G401 (cell line): ENCODE data around the gene TMEM132D. TPM values are rescaled to one million over a fixed set of nuclear protein-coding genes. Genes with fewer than 3 reads are reported as not detected.

ENCODE experiments used
- DNase-seq: peaks from one replicate; pipeline ENCODE4 v3.0.0-alpha.2; 2015; ENCODE audit warnings: low spot score
- in situ Hi-C: cut with HindIII; loops from 2 replicates; pipeline ENCODE4 v1.10.0; 2016; ENCODE audit warnings: low sequenced_read_pairs, mixed read lengths
- total RNA-seq: library from RNA; depleted of rRNA; stranded (reverse); fragments of >200 nt; shearing (Covaris generic); gene quantifications from 2 replicates; pipeline ENCODE4 v1.2.3, GENCODE V29; 2014

TMEM132D gene
- total RNA-seq, 1 experiment from 2014 or later: not detected

DNA sequence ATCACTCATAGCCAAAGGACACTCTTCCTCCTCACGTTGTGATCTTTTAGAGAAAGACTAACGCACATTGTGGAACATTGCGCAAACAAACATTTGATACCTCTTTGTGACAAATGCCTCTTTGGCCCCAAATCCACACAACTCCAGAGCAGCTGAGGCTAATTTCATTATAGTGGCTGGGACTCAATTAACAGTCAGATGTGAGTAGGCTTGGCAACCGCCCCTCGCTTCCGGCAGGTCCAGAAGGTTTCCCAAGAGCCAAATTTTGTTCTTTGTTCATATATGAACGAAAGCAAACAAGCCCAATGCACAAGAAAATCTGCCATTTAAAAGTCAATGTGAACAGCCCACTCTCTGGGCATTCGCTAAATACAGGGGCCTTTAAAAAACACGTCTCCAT, 776.6 kb downstream of the TMEM132D start:
- in situ Hi-C loops: no loop called here
- no peak for DNase-seq

- in situ Hi-C loops: no loop called here
- no peak for DNase-seq
Observed at GRCh38 chr12:129119537-129119936, 784.3 kb downstream of the TMEM132D start.

- DNase-seq: no peak
Observed at GRCh38 chr12:129115558-129115957, 788.3 kb downstream of the TMEM132D start.

DNA sequence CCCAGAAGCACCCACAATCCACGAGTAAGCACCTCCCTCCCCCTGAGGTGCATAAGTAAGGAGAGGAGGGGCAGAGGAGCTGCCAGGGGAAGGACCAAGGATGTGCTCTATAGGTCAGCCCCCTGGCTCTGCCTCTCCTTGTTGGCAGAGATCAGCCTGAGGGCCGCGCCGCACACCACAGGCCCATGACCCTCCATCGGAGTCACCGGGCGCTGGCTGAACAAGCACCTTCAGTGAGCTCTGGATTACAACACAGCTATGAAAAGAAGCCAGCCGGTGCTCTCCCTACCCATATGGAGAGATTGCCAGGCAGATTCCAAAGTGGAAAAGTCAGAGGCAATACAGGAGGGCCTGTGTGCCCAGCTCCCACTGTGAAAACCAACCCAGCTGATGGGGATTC, 793.2 kb downstream of the TMEM132D start:
- in situ Hi-C loops: no loop called here
- DNase-seq: no peak

More at GRCh38 chr12:129115558-129115957, 788.3 kb downstream of the TMEM132D start:
- in situ Hi-C loops: no loop called here

GRCh38 chr12:129109174-129110001, 794.4 kb downstream of the TMEM132D start:
- in situ Hi-C loops: no loop called here
- DNase-seq: no peak

- no peak for DNase-seq
- in situ Hi-C loops: no loop called here
Observed at GRCh38 chr12:129106772-129107171, 797.1 kb downstream of the TMEM132D start.

DNA sequence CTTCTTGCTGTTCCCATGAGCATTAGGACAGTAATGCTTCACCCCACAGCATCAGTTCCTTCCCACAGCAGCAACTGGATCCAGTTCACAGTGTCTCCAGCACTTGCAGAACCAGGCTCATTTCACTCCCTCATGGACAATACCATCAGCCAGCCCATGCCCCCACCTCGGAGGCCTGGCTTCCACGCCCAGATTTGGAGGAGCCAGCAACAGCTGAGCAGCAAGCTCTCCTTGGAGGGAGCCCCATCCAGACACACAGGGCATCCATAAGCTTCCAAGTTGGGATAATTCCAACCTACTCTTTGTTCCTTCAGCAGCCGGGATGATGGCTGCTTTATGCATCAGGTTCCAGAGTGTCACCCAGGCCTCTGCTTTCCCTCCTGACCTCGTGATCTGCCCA, 800.6 kb downstream of the TMEM132D start:
- in situ Hi-C loops: no loop called here
- DNase-seq: no peak

GRCh38 chr12:129102233-129102632, 801.6 kb downstream of the TMEM132D start:
- in situ Hi-C loops: no loop called here
- DNase-seq: no peak

- DNase-seq: no peak
- in situ Hi-C loops: no loop called here
Observed at GRCh38 chr12:129101816-129102215, 802.0 kb downstream of the TMEM132D start.

- no peak for DNase-seq
- in situ Hi-C loops: no loop called here
Observed at GRCh38 chr12:129101404-129101803, 802.4 kb downstream of the TMEM132D start.

DNA sequence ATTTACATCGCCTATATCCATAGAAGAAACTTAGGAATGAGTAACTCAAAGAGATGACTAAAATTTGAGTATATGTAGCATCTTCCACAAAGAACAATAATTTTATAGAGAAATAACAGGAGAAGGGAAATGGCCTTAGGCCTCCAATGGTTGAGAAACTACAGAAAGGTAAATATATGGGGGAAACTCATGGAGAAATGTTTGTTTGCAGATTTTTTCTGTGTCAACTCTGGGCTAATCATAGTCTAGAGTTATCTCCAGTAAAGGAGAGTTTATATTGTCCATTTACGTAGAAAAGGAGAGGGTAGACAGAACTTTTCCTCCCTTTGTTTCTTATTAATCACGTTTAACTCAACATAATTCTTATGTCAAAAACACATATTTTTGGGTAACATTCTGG, 806.4 kb downstream of the TMEM132D start:
- in situ Hi-C loops: no loop called here
- no peak for DNase-seq

DNA sequence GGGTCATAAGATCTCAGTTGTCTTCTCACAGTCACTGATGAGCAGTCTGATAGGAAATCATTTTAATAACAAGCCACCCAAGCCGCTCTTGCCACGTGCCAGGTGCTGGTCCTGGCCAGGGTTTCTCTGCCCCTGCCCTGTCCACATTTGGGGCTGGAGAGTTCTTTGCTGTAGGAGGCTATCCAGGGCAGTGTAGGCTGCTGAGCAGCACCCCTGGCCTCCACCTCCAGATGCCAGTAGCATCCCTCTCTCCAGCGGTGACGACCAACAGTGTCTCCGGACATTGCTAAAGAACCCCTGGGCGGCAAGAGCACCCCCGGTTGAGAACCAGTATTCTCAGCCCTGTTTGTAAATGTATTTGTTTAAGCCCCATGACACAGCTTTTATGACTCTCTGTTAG, 806.9 kb downstream of the TMEM132D start:
- in situ Hi-C loops: no loop called here

GRCh38 chr12:129096184-129096583, 807.6 kb downstream of the TMEM132D start:
- no peak for DNase-seq
- in situ Hi-C loops: no loop called here

More for the DNA sequence above, 806.9 kb downstream of the TMEM132D start:
- no peak for DNase-seq

DNA sequence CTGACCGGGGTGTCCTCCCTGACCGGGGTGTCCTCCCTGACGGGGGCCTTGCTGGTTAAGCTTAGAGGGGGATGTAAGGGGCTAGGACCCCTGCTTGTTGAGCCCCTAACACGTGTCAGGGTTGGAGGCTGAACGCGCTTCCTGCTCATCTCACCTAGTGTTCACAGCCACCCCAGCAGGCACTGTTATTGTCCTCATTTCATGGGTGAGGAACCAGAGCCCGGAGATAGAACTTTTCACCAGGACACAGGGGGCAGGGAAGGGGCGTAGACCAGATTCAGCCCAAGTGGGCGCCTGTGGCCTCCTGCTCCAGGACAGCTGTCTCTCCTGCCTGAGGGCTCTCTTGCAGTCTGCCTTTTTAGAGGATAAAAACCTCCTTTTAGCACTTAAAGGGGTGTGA, 814.2 kb downstream of the TMEM132D start:
- no peak for DNase-seq
- in situ Hi-C loops: no loop called here

DNA sequence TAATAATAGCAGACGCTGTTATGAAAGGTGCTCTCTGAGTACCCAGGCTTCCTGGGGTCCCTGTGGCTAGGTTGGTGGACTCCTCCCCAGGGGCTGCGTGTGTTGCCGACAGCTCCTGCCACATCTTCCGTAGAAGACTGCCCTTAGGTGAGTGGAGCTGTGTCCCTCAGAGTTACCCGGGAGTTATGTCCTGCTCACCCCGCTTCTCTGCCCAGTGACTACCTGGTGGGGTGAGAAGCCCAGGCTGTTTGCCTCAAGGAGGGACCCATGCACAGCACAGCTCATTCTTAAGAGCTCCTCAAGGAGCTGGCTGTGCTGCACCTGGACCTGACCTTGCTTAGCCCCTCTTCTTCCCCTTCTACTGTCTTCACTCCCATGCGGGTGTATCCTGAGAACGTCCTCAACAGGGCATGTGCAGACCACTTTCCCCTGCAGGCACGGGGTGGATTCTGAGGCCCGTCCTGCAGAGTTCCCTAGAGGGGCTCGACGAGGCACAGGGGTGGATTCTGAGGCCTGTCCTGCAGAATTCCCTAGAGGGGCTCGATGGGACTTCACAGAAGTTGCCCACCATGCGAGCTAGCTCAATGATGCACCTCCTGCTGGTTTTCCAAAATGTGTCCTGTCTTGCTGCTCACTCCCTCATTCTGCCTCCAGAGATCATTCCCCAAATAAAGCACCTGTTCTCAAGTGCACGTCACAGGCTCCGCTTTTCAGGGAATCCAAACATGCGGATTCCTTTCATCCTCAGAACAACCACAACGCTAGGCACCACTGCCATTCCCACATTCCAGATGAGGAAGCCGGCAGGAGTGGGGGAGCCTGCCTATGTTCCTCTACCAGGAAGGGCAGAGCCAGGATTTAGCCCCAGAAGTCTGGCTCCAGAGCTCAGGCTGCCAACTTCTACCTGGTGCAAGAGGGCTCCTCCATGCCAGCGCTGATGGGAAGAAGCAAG, 818.7 kb downstream of the TMEM132D start:
- no peak for DNase-seq
- in situ Hi-C loops: no loop called here

DNA sequence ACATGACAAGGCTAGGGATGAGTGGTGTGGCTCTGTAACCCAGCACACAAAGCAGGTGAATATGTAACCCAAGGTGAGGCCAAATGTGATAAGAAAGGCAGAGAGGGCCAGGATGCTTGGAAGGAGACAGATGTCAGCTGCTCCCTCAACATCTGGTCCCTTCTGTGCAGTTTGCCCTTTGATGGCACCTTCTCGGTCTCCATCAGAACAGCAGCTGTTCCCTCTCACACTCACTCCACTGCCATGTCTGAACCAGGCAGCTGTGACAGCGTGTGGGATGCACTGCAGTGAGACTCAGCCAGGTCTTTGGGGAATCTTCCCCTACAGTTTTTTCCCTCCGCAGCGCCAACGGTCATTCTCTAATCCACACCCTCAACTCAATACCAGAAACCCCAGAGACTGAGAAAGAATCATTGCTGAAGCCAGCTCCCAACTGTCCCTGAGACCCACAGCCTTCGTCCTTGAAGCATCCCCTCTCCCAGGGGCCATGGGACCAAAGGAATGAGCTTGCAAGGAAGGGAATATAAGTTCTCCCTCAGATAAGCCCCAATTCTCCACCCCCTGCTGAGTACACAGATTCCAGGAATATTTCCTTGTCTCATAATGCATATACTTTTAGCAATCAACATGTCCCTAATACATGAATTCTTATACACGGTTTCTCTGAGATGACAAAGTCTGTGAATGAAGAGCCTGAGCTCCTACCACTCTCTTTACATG, 820.5 kb downstream of the TMEM132D start:
- no peak for DNase-seq
- in situ Hi-C loops: no loop called here

DNA sequence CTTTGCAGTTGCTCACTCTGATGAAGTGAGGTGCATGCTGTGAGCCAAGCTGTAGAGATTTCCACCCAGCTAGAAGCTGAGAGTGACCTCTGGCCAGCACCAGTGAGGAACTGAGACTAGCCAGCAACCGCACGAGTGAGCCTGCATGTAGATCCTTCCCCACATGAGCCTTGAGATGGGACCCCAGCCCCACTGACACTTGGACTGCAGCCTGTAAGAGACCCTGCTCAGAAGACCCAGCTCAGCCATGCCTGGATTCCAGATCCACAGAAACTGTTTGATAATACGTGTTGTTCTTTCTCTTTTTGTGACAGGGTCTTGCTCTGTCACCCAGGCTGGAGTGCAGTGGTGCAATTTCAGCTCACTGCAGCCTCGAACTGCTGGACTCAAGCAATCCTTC, 821.4 kb downstream of the TMEM132D start:
- DNase-seq: no peak
- in situ Hi-C loops: no loop called here

GRCh38 chr12:129081755-129082250, 822.0 kb downstream of the TMEM132D start:
- in situ Hi-C loops: no loop called here
- DNase-seq: no peak

DNA sequence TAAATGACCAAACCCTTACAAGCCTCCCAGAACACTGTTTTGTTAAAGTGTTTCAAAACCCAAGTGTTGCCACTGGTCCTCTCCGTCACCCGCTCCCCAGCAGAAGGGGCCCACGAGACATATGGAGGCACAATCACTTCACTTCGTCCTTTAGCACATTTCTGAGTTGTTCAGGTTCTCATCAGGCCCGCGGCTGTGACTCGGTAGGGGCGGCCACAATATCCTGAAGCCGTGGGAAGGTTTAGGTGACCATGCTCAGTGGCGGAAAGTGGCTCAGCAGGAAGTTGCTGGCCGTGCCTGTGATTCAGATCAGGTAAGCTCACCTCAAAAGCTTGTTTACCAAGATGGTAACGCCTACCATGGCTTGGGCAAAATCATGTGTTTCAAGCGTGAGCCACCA, 823.0 kb downstream of the TMEM132D start:
- in situ Hi-C loops: no loop called here
- no peak for DNase-seq
